Peyer's patch (tissue), 4 donors: ENCODE data around the gene ADAT3. TPM values are rescaled to one million over a fixed set of nuclear protein-coding genes. Genes with fewer than 3 reads are reported as not detected.

ENCODE experiments used
- DNase-seq, 3 donors: peaks; one replicate each; pipeline ENCODE4 v3.0.0-alpha.2; 2017 to 2019
- H3K27ac ChIP-seq, 4 donors: fragments of 200-600 bp; sonication (generic); one replicate each; pipeline ENCODE4 v1.5.1; 2016 to 2019
- H3K27me3 ChIP-seq, 2 donors: fragments of 200-600 bp; sonication (generic); one replicate each; pipeline ENCODE4 v1.5.1; 2019
- H3K36me3 ChIP-seq, 3 donors: fragments of 200-600 bp; sonication (generic); one replicate each; pipeline ENCODE4 v1.5.1; 2016 to 2019
- H3K4me1 ChIP-seq, 4 donors: fragments of 200-600 bp; sonication (generic); one replicate each; pipeline ENCODE4 v1.5.1; 2016 to 2019
- H3K4me3 ChIP-seq, 4 donors: fragments of 200-600 bp; sonication (generic); 1 replicate in 3 of 4; 2 replicates in 1 of 4; pipeline ENCODE4 v1.5.1; 2016 to 2019; ENCODE audit warnings: mild to moderate bottlenecking in 1 of 4
- H3K9me3 ChIP-seq, 4 donors: fragments of 200-600 bp; sonication (generic); one replicate each; pipeline ENCODE4 v1.5.1; 2016 to 2019; ENCODE audit warnings: mild to moderate bottlenecking in 1 of 4
- CTCF ChIP-seq, 6 experiments: fragments of 450-650 bp in 4 of 6; fragments of 200-600 bp in 2 of 6; sonication (generic) in 1 of 6; IDR thresholded peaks; one replicate each; pipeline ENCODE4 v1.5.1; 2017 to 2019; ENCODE audit warnings: antibody characterized with exemption in 6 of 6, mild to moderate bottlenecking in 3 of 6, moderate library complexity in 1 of 6
- POLR2A ChIP-seq, 2 donors: fragments of 450-650 bp; IDR thresholded peaks; one replicate each; pipeline ENCODE4 v1.5.1; 2017; ENCODE audit warnings: antibody characterized with exemption in 2 of 2, mild to moderate bottlenecking in 2 of 2, moderate library complexity in 2 of 2
- total RNA-seq, 4 donors: library from RNA; depleted of rRNA; stranded (reverse); fragments of >200 nt; gene quantifications; one replicate each; pipeline ENCODE4 v1.1.0, GENCODE V29; 2016

Gene ADAT3
- total RNA-seq, 4 donors from 2014 or later = 18.2 to 33.3 (median 23.8) TPM

GRCh38 chr19:1858412-1859081, 46.7 kb upstream of the ADAT3 start:
- H3K4me1 ChIP-seq = peaks cover 26 to 79% (median 51%) of the 10 kb centered on the region in 4 donors
- no peaks in the 10 kb centered on the region for H3K36me3 ChIP-seq
- DNase-seq = no peak
- no peak for TF ChIP-seq CTCF (IDR thresholded peaks at IDR 0.05)
- no peak for TF ChIP-seq POLR2A (IDR thresholded peaks at IDR 0.05)
- no peaks in the 10 kb centered on the region for H3K9me3 ChIP-seq
- peak overlapping the region in 2 of 4 donors; percentile 56 to 63 for H3K4me3 ChIP-seq
- no peaks in the 10 kb centered on the region for H3K27me3 ChIP-seq
- peak overlapping the region; percentile 96 to 99 (median 98) for H3K27ac ChIP-seq

GRCh38 chr19:1859331-1859781, 45.8 kb upstream of the ADAT3 start:
- no peaks in the 10 kb centered on the region for H3K9me3 ChIP-seq
- no peaks in the 10 kb centered on the region for H3K36me3 ChIP-seq
- peak overlapping the region; percentile 96 to 99 (median 98) for H3K27ac ChIP-seq
- H3K27me3 ChIP-seq = no peaks in the 10 kb centered on the region
- H3K4me3 ChIP-seq = peak overlapping the region in 2 of 4 donors; percentile 73 to 94
- H3K4me1 ChIP-seq = peaks cover 24 to 71% (median 45%) of the 10 kb centered on the region in 4 donors
- DNase-seq = no peak
- TF ChIP-seq CTCF (IDR thresholded peaks at IDR 0.05) (no peak), POLR2A (IDR thresholded peaks at IDR 0.05) (no peak)

GRCh38 chr19:1860042-1860775, 45.0 kb upstream of the ADAT3 start:
- DNase-seq = peak in 2 of 3 donors; percentile 86 to 90
- Histone ChIP-seq H3K36me3 (no peaks in the 10 kb centered on the region), H3K27ac (peak overlapping the region; percentile 96 to 99 (median 98)), H3K4me3 (peak overlapping the region in 2 of 4 donors; percentile 73 to 94), H3K9me3 (no peaks in the 10 kb centered on the region), H3K27me3 (no peaks in the 10 kb centered on the region), H3K4me1 (peaks cover 24 to 63% (median 44%) of the 10 kb centered on the region in 4 donors)
- TF ChIP-seq CTCF (IDR thresholded peaks at IDR 0.05) (no peak), POLR2A (IDR thresholded peaks at IDR 0.05) (peak; percentile 30 to 64)

GRCh38 chr19:1860821-1861598, 44.2 kb upstream of the ADAT3 start:
- Histone ChIP-seq H3K27ac (peak overlapping the region; percentile 96 to 99 (median 98)), H3K4me1 (peaks cover 20 to 56% (median 39%) of the 10 kb centered on the region in 4 donors), H3K4me3 (peak overlapping the region in 3 of 4 donors; percentile 73 to 94 (median 86)), H3K9me3 (no peaks in the 10 kb centered on the region), H3K36me3 (no peaks in the 10 kb centered on the region), H3K27me3 (no peaks in the 10 kb centered on the region)
- TF ChIP-seq POLR2A (IDR thresholded peaks at IDR 0.05) (no peak), CTCF (IDR thresholded peaks at IDR 0.05) (no peak)
- DNase-seq = no peak

- Histone ChIP-seq H3K27me3 (no peaks in the 10 kb centered on the region), H3K27ac (peak overlapping the region; percentile 96 to 99 (median 98)), H3K36me3 (no peaks in the 10 kb centered on the region), H3K4me1 (peaks cover 18 to 50% (median 34%) of the 10 kb centered on the region in 4 donors), H3K4me3 (peak overlapping the region; percentile 67 to 94 (median 80)), H3K9me3 (no peaks in the 10 kb centered on the region)
- TF ChIP-seq POLR2A (IDR thresholded peaks at IDR 0.05) (no peak), CTCF (IDR thresholded peaks at IDR 0.05) (no peak)
- DNase-seq = peak in 1 of 3 donors; percentile 51
These were observed 43.6 kb upstream of the ADAT3 start for GRCh38 chr19:1861599-1862031.
